ENCODE data around the gene ZFAND3.

ZFAND3 gene

DNA sequence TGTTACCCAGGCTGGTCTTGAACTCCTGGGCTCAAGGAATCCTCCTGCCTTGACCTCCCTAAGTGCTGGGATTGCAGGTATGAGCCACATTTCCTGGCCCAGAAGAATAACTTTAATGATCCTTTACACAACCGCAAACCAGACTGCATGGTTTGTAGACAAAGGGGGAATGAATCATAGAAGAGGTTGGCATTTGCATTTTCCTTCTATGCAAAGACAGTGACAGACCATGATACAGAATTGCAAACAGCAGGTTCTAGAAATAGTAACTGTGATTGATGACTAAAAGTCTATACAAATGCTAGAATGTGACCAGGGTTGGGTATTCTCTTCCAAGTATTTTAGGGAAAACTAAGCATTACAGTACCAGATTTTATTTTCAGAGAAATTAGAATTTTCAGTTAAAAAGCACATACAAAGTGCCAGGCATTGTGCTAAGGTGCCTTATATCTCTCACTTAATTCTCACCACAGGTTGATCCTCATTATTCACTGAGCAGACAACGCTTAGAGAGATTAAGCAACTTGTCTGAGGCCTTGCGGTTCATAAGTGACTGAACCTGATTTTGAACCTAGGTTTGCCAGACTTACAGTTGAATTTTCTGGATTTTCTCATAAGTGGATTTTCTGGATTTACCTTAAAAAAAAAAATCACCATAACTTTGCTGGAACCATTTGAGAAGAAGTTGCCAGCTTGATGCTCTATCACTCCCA lies 146.6 kb downstream of the ZFAND3 start:
- in situ Hi-C loops (cut with HindIII; ENCODE audit: low sequenced_read_pairs), result no loop called here

DNA sequence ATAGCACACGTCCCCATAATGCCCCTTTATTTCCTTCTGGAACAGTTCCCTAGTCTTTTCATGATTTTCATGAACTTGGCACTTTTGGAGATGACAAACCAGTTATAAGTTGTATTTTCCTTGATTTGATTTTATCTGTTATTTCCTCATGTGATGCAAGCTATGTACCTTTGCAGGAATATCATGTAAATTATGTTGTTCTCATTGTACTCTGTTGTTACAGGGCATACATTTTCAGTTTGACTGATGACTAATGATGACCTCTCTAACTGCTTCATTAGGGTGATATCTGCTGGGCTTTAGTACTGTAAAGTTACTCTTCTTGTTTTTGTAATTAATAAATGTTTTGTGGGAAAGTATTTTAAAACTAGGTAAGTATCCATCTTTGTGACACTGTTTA lies 147.3 kb downstream of the ZFAND3 start:
- in situ Hi-C loops (cut with HindIII; ENCODE audit: low sequenced_read_pairs), result no loop called here

DNA sequence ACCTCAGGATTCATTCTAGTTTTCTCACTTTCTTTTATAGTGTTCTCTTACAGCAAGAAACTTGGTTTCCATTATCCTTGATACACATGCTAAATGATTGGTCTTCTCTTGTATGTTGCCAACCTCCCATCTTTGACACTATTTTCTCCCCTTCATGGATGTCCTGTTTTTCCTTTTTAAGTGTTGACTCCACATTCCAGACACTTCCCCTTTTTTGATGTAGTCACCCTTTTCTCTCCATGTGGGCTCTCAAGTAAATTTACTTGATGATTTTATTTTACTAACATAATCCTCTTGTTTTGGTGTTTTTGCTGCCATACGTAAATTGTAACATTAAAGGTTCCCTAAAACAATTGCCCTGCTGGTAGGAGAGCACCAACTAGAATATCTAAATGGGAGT lies 148.1 kb downstream of the ZFAND3 start:
- in situ Hi-C loops (cut with HindIII; ENCODE audit: low sequenced_read_pairs), result no loop called here

DNA sequence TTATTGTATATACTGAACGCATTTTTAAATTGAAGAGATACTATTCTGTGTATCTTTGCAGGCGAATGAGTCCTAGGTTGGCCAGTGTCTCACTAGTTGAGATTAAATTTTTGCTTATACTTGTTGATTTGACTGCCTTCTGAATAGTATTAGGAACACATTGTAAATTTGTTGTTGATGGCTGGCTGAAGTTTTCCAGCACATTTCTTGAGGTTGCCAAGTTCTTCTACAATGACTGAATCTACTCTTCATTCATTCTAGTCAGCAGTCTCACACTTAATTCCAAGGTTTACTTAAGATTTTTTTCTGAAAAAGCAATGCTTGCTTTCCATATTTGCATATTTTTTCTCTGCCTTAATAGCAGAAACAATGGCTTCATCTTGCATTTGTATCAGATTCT lies 151.7 kb downstream of the ZFAND3 start:
- in situ Hi-C loops (cut with HindIII; ENCODE audit: low sequenced_read_pairs), result no loop called here

DNA sequence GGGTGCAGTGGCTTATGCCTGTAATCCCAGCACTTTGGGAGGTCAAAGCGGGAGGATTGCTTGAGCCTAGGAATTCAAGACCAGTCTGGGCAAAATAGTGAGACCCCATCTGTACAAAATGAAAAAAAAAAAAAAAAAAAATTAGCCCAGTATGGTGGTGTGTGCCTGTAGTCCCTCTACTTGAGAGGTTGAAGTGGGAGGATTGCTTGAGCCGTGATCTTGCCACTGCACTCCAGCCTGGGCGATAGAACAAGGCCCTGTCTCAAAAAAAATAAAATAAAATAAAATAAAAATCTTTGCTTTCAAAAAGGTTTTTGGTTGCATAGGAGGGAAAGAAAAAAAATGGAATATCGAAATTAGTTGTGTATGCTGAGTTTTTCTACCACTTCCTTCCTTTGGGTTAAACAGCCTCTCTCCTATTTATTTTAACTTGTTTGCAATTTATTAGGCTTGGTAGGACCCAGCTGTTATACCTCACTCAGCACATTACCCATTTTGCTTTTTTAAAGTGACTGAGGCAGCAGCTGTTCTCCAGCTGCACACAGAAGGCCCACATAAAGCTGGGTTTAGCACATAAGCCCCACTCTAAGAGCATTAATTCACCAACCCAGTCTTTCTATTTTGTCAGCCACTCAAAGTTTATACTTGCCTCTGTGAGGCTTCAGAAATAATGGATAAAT lies 152.3 kb downstream of the ZFAND3 start:
- in situ Hi-C loops (cut with HindIII; ENCODE audit: low sequenced_read_pairs), result no loop called here

DNA sequence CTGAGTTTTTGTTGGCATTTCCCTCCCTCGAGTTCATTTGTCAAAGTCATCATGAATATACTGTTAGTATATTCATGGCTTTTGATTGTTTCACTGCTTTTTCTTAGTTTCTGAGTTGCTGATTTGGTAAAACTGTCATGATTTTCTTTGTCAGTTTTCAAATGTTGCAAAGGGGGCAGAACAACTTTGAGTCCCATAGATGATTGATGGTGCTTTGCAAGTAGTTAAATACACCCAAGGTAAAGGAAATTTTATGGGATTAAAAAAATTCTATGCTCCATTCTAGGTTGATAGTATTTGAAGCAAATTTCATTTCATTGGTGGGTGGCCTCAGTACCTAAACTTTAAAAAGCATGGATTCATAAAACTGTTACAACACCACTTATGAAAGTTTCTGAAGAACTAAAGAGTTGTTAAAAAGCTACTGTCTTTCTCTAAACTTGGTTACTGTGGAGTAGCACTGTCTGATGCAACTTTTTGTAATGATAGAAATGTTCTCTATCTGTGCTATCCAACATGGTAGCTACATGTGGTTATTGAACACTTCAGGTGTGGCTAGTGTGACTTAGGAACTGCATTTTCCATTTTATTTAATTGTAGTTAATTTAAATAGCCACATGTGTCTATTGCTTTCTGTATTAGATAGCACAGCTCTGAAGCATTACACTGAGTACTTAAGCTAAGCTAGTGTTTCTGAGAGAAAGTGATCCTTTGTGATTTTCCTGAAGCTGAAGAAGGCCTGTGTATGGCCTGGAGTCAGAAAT lies 153.6 kb downstream of the ZFAND3 start:
- in situ Hi-C loops (cut with HindIII; ENCODE audit: low sequenced_read_pairs), result no loop called here

DNA sequence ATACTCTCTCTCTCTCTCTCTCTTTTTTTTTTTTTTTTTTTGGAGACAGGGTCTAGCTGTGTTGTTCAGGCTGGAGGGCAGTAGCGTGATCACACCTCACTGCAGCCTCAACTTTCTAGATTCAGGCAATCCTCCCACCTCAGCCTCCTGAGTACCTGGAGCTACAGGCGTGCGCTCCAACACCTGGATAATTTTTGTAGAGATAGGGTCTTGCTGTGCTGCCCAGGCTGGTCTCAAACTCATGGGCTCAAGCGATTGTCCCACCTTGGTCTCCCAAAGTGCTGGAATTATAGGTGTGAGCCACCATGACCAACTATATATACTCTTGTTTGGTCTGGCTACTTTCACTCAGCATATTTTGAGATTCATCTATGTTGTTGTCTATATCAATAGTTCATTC lies 154.9 kb downstream of the ZFAND3 start:
- in situ Hi-C loops (cut with HindIII; ENCODE audit: low sequenced_read_pairs), result no loop called here

DNA sequence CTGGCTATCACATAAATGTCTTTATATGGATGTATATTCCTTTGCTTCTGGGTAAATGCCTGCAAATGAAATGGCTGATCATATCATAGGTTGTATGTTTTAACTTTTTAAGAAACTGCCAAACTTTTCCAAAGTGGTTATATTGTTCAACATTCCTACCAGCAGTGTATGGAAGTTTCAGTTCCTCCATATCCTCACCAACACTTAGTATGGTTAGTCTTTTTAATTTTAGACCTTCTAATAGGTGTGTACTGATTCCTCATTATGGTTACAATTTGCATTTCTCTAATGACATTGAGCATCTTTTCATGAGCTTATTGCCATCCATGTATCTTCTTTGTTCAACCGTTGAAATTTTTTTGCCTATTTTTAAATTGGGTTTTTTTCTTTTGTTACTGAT lies 155.4 kb downstream of the ZFAND3 start:
- in situ Hi-C loops (cut with HindIII; ENCODE audit: low sequenced_read_pairs), result no loop called here

DNA sequence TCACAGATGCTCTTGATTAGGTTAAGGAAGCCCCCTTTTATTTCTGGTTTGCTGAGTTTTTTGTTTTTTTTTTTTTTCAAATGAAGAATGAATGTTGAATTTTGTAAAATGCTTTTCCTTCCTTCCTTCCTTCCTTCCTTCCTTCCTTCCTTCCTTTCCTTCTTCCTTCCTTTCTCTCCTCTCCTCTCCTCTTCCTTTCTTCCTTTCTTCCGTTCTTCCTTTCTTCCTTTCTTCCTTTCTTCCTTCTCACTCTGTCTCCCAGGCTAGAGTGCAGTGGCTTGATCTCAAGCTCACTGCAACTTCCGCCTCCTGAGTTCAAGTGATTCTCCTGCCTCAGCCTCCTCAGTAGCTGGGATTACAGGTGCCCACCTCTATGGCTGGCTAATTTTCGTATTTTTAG lies 158.2 kb downstream of the ZFAND3 start:
- in situ Hi-C loops (cut with HindIII; ENCODE audit: low sequenced_read_pairs), result no loop called here

DNA sequence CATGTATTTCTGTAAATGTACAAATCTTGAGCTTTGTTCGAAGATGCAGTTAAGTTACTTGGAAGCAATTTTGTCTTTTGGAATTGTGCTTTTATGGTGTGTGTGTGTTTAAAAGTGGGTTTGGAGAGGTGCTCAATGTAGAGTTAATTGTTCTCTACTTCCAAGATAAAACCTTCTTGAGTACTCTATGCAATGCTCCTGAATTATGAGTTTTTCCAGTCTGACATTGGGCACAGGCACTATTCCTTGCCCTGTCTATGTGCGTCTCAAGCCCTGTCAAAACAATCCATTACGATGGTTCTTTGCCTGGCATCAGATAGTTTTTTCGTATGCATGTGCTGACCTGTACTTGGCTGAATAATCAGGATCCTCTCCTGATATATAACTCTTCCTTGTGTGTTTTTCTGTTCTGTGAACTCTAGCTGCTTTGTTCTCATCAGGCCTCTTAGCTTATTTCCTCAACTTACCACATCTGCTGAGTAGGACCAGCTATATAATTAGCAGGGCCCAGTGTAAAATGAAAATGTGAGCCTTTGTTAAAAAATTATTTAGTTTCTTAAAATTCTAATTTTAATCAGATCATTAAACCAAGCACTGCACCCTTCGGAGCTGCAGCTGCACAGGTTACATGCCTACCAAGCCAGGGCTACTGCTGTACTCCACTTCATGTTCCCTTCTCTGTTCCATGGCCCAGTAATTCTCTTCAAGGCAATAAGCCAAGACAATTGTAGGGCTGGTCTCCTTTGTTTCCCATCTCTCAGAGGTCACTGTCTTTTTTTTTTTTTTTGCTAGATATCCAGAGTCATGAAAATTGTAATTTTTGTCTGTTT lies 160.1 kb downstream of the ZFAND3 start:
- in situ Hi-C loops (cut with HindIII; ENCODE audit: low sequenced_read_pairs), result no loop called here

DNA sequence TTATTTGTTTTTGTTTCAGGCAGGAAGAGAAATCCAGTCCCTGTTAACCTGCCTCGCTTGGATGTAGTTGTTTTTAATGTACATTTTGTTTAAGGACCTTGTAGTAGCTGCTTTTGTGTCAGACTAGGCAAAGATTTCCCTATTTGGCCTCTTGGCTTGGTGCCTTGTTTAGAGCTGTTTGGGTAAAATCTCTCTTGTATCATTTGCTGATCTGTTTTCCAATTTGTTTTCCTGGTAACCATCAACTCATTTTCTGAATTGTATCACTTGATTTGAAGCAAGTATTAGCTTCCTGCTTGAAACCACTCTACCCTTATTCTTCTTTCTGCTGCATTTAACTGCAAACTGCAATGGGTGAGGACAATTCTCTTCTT lies 160.7 kb downstream of the ZFAND3 start:
- in situ Hi-C loops (cut with HindIII; ENCODE audit: low sequenced_read_pairs), result no loop called here

DNA sequence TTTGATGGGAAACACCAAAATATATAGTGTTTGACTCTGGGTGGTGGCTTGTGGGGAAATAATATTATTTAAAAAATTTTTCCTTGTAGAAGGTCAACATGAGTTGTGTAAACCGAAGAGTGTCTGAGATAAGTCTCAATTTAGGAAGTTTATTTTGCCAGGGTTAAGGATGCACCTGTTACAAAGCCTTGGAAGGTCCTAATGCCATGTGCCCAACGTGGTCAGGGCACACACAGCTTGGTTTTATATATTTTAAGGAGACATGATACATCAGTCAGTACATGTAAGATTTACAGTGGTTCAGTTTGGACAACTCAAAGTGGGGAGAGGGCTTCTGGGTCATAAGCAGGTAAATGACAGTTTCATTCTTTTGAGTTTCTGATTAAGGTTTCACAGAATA lies 162.1 kb downstream of the ZFAND3 start:
- in situ Hi-C loops (cut with HindIII; ENCODE audit: low sequenced_read_pairs), result no loop called here

DNA sequence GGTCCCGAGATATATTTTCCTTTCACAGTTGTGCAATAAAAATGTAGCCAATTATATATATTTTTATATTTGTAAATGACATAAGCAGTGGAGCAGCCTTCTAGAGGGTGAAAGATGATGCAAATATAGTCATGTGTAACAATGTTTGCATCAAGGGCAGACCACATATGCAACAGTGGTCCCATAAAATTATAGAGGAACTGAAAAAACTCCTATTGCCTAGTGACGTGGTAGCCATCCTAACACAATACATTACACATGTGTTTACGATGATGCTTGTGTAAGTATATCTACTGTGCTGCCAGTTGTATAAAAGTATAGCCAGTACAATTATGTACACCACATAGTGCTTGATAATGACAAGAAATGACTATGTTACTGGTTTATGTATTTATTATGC lies 162.8 kb downstream of the ZFAND3 start:
- in situ Hi-C loops (cut with HindIII; ENCODE audit: low sequenced_read_pairs), result no loop called here

DNA sequence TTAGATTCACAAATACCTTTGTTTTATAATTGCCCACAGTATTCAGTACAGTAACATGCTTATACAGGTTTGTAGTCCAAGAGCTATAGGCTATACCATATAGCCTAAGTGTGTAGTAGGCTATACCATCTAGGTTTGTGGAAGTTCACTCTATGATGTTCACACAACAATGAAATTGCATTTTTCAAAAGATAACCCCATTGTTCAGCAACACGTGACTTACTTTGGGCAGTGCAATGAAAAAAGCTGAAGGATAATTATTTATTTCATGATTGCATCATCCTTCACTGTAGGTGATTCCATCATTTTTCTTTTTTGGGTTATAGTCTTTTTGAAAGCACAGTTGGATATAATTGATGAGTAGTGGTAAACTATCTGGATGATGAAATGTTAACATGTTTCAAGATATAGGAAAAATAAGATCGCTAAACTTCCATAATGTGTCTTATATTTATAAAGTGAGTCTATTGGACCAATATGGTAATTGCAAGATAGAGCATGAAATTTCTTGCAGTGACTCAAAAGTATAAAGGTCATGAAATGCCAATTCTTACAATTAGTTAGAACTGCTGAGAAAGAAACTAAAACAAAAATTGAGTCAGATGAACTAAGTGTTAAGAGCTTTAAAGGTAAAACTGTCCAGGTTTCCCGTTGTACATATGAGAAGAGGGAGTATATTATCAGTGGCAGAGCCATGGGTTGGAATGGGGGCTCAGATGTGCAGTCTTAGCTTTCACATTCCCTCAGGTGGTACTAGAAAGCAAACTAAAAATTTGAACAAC lies 164.4 kb downstream of the ZFAND3 start:
- in situ Hi-C loops (cut with HindIII; ENCODE audit: low sequenced_read_pairs), result no loop called here

DNA sequence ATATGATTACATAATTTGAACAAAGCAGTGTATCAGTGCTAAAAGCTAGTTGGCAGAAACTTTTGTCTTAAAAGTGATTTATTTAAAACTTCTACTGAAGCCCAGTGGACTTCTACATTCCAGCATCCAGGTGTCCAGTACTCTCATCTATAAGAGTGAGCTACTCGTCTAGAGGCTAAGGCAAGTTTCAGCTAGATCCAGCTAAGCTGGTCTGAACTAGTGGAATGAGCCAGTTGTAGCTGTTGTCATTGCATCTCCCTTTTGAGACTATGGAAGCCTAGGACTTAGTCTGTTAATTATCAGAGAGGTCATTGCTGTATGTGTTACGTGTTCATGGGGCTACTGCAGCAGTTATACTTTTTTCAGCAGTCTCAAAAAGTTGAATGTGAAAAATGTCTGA lies 165.1 kb downstream of the ZFAND3 start:
- in situ Hi-C loops (cut with HindIII; ENCODE audit: low sequenced_read_pairs), result no loop called here

DNA sequence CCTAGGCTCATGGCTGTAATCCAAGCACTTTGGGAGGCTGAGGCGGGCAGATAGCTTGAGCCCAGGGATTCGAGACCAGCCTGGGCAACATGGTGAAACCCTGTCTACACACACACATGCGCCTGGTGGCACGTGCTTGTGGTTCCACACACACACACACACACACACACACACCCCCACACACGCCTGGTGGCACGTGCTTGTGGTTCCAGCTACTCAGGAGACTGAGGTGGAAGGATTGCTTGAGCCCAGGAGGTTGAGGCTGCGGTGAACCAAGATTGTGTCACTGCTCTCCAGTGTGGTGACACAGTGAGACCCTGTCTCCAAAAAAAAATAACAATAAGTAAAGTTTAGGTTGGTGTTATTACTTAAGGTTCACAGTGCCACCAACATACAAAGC lies 165.8 kb downstream of the ZFAND3 start:
- in situ Hi-C loops (cut with HindIII; ENCODE audit: low sequenced_read_pairs), result no loop called here

DNA sequence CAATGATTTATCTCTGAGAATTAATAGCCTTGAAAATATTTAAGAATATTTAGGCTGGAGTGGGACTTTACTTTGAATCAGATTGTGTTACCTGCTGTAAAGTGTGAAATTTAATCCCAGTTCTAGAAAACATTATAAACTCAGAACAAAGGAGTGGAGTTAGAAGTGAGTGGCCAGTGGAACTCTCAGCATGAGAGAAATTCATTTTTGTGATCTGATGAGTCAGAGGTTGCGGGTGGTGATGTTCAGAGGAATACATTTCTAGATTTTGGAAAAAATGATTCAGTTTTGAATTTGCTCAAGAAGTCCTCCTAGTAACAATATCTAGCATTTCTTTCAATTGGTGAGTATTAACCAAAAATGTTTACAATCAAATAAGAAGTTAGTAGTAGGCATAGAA lies 167.5 kb downstream of the ZFAND3 start:
- in situ Hi-C loops (cut with HindIII; ENCODE audit: low sequenced_read_pairs), result no loop called here

DNA sequence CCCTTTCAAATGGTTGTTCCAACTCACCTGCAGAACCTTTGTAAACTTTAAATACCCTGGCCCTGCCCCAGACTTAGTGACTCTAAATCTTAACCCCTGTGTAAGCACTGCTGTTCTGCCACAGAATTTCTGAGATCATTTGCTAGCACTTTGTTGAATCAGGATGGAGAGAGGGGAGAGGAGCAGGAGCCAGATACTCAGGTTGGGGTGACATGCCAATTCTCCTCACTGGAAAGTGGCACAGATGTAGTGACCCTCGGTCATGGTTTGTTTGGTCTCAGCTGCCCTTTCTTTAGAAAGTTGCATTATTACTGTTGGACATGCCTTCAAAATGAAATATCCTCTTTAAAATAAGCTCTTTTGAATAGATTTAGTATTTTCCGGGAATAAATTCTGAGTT lies 168.0 kb downstream of the ZFAND3 start:
- in situ Hi-C loops (cut with HindIII; ENCODE audit: low sequenced_read_pairs), result no loop called here

DNA sequence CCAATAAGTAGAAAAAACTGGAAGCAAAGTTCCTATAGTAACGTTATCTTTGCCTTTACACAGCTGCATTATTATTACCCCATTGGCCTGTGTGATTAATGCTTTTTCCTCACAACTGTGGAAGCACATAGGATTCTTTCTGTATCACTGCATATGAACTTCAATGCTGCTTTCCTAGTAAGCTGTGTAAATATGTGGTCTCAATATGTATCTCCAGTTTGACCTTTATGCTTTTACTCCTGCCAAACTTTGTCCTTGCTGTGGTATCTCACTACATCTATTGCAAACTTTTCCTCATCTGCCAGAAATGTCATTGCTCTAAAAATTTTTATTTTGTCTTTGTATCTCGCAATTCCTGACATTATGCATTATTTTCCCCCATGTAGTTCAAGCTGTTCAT lies 168.6 kb downstream of the ZFAND3 start:
- in situ Hi-C loops (cut with HindIII; ENCODE audit: low sequenced_read_pairs), result no loop called here

DNA sequence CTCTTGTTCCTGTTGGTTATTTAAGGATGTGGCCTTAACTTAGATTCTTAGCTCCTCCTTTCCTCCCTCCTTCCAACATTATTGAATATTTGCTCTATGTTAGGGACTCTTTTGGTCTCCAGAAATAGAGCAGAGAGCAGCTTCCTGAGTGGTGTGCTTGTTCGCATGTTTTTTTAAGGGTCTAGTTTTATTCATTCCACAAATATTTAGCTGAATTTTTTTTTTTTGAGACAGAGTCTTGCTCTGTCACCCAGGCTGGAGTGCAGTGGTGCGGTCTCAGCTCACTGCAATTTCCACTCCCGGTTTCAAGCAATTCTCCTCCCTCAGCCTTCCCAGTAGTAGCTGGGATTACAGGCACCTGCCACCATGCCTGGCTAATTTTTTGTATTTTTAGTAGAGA lies 169.2 kb downstream of the ZFAND3 start:
- in situ Hi-C loops (cut with HindIII; ENCODE audit: low sequenced_read_pairs), result no loop called here

All from DLD1 (cell line).